Measurements from ENCODE around the gene MRPL12. TPM values are rescaled to one million over a fixed set of nuclear protein-coding genes. Genes with fewer than 3 reads are reported as not detected.

MRPL12 gene
- total and polyA plus RNA-seq, 2 donors (not counting 1 experiment from before 2014, with no cell fraction given), result 11.2 to 46.8 TPM

GRCh38 chr17:81717049-81717765 is 14.0 kb downstream of the MRPL12 start:
- H4K20me1 ChIP-seq (ENCODE audit: control insufficient read depth, extremely low read depth, insufficient read depth, low read length), result no peaks in the 10 kb centered on the region
- H3K4me3 ChIP-seq (replicated peaks in 1 of 4; ENCODE audit: control extremely low read depth in 1 of 4, insufficient read depth in 1 of 4, low read depth in 3 of 4, low read length in 4 of 4), result no peak overlapping the region
- DNase-seq (ENCODE audit: low read depth in 2 of 2), result no peak
- H2AFZ ChIP-seq (ENCODE audit: low read length), result no peak overlapping the region
- H3K27ac ChIP-seq (ENCODE audit: insufficient read depth, low read length), result no peak overlapping the region
- H3K79me2 ChIP-seq (ENCODE audit: control insufficient read depth, insufficient read depth, low read length), result peaks cover 7% of the 10 kb centered on the region
- no peak for TF ChIP-seq CTCF (conservative IDR thresholded peaks at IDR 0.05 in 1 of 2, IDR thresholded peaks at IDR 0.05 in 1 of 2; ENCODE audit: low read depth in 1 of 2, low read length in 2 of 2)
- peaks cover 10% of the 10 kb centered on the region for H3K4me1 ChIP-seq (ENCODE audit: control insufficient read depth, extremely low read depth, insufficient read depth, low read length)
- H3K4me2 ChIP-seq (ENCODE audit: extremely low read depth, insufficient read depth, low read length), result no peak overlapping the region
- H3K27me3 ChIP-seq (ENCODE audit: control insufficient read depth, insufficient read depth, low read length), result no peaks in the 10 kb centered on the region
- H3K9me3 ChIP-seq (ENCODE audit: control insufficient read depth, insufficient read depth, low read depth, low read length), result no peaks in the 10 kb centered on the region
- H3K9ac ChIP-seq (ENCODE audit: insufficient read depth, low read length), result no peak overlapping the region
- peaks cover 3% of the 10 kb centered on the region for H3K36me3 ChIP-seq (ENCODE audit: control insufficient read depth, insufficient read depth, low read length)

- Histone ChIP-seq H2AFZ (ENCODE audit: low read length) (no peak overlapping the region), H3K4me1 (ENCODE audit: control insufficient read depth, extremely low read depth, insufficient read depth, low read length) (peaks cover 13% of the 10 kb centered on the region), H3K27ac (ENCODE audit: insufficient read depth, low read length) (no peak overlapping the region), H3K27me3 (ENCODE audit: control insufficient read depth, insufficient read depth, low read length) (no peaks in the 10 kb centered on the region), H4K20me1 (ENCODE audit: control insufficient read depth, extremely low read depth, insufficient read depth, low read length) (no peaks in the 10 kb centered on the region), H3K4me2 (ENCODE audit: extremely low read depth, insufficient read depth, low read length) (no peak overlapping the region), H3K9ac (ENCODE audit: insufficient read depth, low read length) (no peak overlapping the region), H3K4me3 (replicated peaks in 1 of 4; ENCODE audit: control extremely low read depth in 1 of 4, insufficient read depth in 1 of 4, low read depth in 3 of 4, low read length in 4 of 4) (no peak overlapping the region), H3K79me2 (ENCODE audit: control insufficient read depth, insufficient read depth, low read length) (peaks cover 6% of the 10 kb centered on the region), H3K9me3 (ENCODE audit: control insufficient read depth, insufficient read depth, low read depth, low read length) (no peaks in the 10 kb centered on the region), H3K36me3 (ENCODE audit: control insufficient read depth, insufficient read depth, low read length) (peaks cover 3% of the 10 kb centered on the region)
- no peak for TF ChIP-seq EZH2 (IDR thresholded peaks at IDR 0.05; ENCODE audit: low read length, missing control alignments)
- TF ChIP-seq CTCF (conservative IDR thresholded peaks at IDR 0.05 in 1 of 2, IDR thresholded peaks at IDR 0.05 in 1 of 2; ENCODE audit: low read depth in 1 of 2, low read length in 2 of 2), result no peak
- DNase-seq (ENCODE audit: low read depth in 2 of 2), result no peak
Measured at GRCh38 chr17:81717766-81718089, 14.6 kb downstream of the MRPL12 start.

GRCh38 chr17:81719410-81720266 is 16.5 kb downstream of the MRPL12 start:
- Histone ChIP-seq H3K79me2 (ENCODE audit: control insufficient read depth, insufficient read depth, low read length) (no peaks in the 10 kb centered on the region), H4K20me1 (ENCODE audit: control insufficient read depth, extremely low read depth, insufficient read depth, low read length) (no peaks in the 10 kb centered on the region), H3K9ac (ENCODE audit: insufficient read depth, low read length) (no peak overlapping the region), H3K4me3 (replicated peaks in 1 of 4; ENCODE audit: control extremely low read depth in 1 of 4, insufficient read depth in 1 of 4, low read depth in 3 of 4, low read length in 4 of 4) (no peak overlapping the region), H3K27ac (ENCODE audit: insufficient read depth, low read length) (no peak overlapping the region), H3K9me3 (ENCODE audit: control insufficient read depth, insufficient read depth, low read depth, low read length) (no peaks in the 10 kb centered on the region), H3K36me3 (ENCODE audit: control insufficient read depth, insufficient read depth, low read length) (peaks cover 3% of the 10 kb centered on the region), H2AFZ (ENCODE audit: low read length) (no peak overlapping the region), H3K4me1 (ENCODE audit: control insufficient read depth, extremely low read depth, insufficient read depth, low read length) (peaks cover 8% of the 10 kb centered on the region), H3K27me3 (ENCODE audit: control insufficient read depth, insufficient read depth, low read length) (no peaks in the 10 kb centered on the region), H3K4me2 (ENCODE audit: extremely low read depth, insufficient read depth, low read length) (no peak overlapping the region)
- TF ChIP-seq CTCF (conservative IDR thresholded peaks at IDR 0.05 in 1 of 2, IDR thresholded peaks at IDR 0.05 in 1 of 2; ENCODE audit: low read depth in 1 of 2, low read length in 2 of 2), result no peak
- no peak for TF ChIP-seq EZH2 (IDR thresholded peaks at IDR 0.05; ENCODE audit: low read length, missing control alignments)
- DNase-seq (ENCODE audit: low read depth in 2 of 2), result no peak
